Keratinocyte (primary cell): ENCODE measurements around the gene PPP4R4. TPM values are rescaled to one million over a fixed set of nuclear protein-coding genes. Genes with fewer than 3 reads are reported as not detected.

Experiments used
- DNase-seq: peaks from one replicate; pipeline ENCODE4 v3.0.0-alpha.2; 2011; ENCODE audit warnings: low read depth, missing footprints, low spot score
- FAIRE-seq: peaks from 2 replicates; lab custom pipeline; 2011; peaks lifted over from hg19 to GRCh38; lab: Jason Lieb, UNC
- H2AFZ ChIP-seq: 2 replicates; pipeline ENCODE4 v1.6.0; 2012; ENCODE audit warnings: low read length, control low read depth, inconsistent platforms; ENCODE audit not compliant: control insufficient read depth
- H3K27ac ChIP-seq: 2 replicates; pipeline ENCODE4 v1.5.1; 2011; ENCODE audit warnings: low read length; ENCODE audit not compliant: control insufficient read depth, insufficient read depth
- H3K27me3 ChIP-seq: 3 replicates; pipeline ENCODE4 v1.6.0; 2011; ENCODE audit warnings: low read length; ENCODE audit not compliant: control insufficient read depth, insufficient read depth; ENCODE audit errors: extremely low read depth
- H3K36me3 ChIP-seq, 2 experiments: 2 replicates in 1 of 2; 3 replicates in 1 of 2; pipeline ENCODE4 v1.5.1; 2011; ENCODE audit warnings: low read length in 2 of 2, mild to moderate bottlenecking in 1 of 2; ENCODE audit not compliant: control insufficient read depth in 2 of 2, insufficient read depth in 2 of 2; ENCODE audit errors: extremely low read depth in 1 of 2
- H3K4me1 ChIP-seq: 3 replicates; pipeline ENCODE4 v1.5.1; 2011; ENCODE audit warnings: low read length; ENCODE audit not compliant: control insufficient read depth, insufficient read depth; ENCODE audit errors: extremely low read depth
- H3K4me2 ChIP-seq: 3 replicates; pipeline ENCODE4 v1.6.0; 2011; ENCODE audit warnings: low read depth, low read length; ENCODE audit not compliant: control insufficient read depth, insufficient read depth; ENCODE audit errors: extremely low read depth
- H3K4me3 ChIP-seq, 3 experiments: fragments of 200-600 bp in 1 of 3; sonication (generic) in 1 of 3; 2 replicates in 2 of 3; 3 replicates in 1 of 3; pipeline ENCODE4 v1.5.1; 2011 to 2016; ENCODE audit warnings: low read length in 3 of 3, mild to moderate bottlenecking in 3 of 3, control low read depth in 2 of 3, inconsistent platforms in 1 of 3, low read depth in 1 of 3, mixed read lengths in 1 of 3, mixed run types in 1 of 3, moderate library complexity in 1 of 3; ENCODE audit not compliant: control insufficient read depth in 2 of 3, insufficient read depth in 2 of 3; ENCODE audit errors: extremely low read depth in 1 of 3
- H3K79me2 ChIP-seq: 2 replicates; pipeline ENCODE4 v1.6.0; 2012; ENCODE audit warnings: low read length; ENCODE audit not compliant: control insufficient read depth, insufficient read depth
- H3K9ac ChIP-seq: 3 replicates; pipeline ENCODE4 v1.6.0; 2011; ENCODE audit warnings: low read length; ENCODE audit not compliant: control insufficient read depth, insufficient read depth; ENCODE audit errors: extremely low read depth
- H3K9me1 ChIP-seq: 3 replicates; pipeline ENCODE4 v1.6.0; 2011; ENCODE audit warnings: low read length; ENCODE audit not compliant: control insufficient read depth, insufficient read depth; ENCODE audit errors: extremely low read depth
- H3K9me3 ChIP-seq: 2 replicates; pipeline ENCODE4 v1.5.1; 2012; ENCODE audit warnings: low read depth, low read length; ENCODE audit not compliant: control insufficient read depth
- H4K20me1 ChIP-seq: 3 replicates; pipeline ENCODE4 v1.6.0; 2011; ENCODE audit warnings: low read length; ENCODE audit not compliant: control insufficient read depth, insufficient read depth; ENCODE audit errors: extremely low read depth
- CTCF ChIP-seq, 3 experiments: IDR thresholded peaks in 1 of 3; conservative IDR thresholded peaks in 1 of 3; optimal IDR thresholded peaks in 1 of 3; 2 replicates in 2 of 3; 3 replicates in 1 of 3; pipeline versions ENCODE3 to v1.5.1; 2011; ENCODE audit warnings: low read length in 3 of 3, mild to moderate bottlenecking in 3 of 3, moderate library complexity in 2 of 3, control low read depth in 1 of 3, inconsistent platforms in 1 of 3; ENCODE audit not compliant: insufficient read depth in 2 of 3; ENCODE audit errors: extremely low read depth in 1 of 3
- EZH2 ChIP-seq: IDR thresholded peaks from one replicate; pipeline ENCODE4 v1.6.1; 2012; ENCODE audit warnings: inconsistent platforms, mild to moderate bottlenecking, low read length, moderate library complexity
- dilution Hi-C: fragments of 300-500 bp; cut with MboI; formaldehyde crosslinking; loops from one replicate; pipeline ENCODE4 v1.7.0; 2020; ENCODE audit warnings: low sequenced_read_pairs; ENCODE audit not compliant: extremely low pct_ligation_motif_present
- polyA plus RNA-seq, 5 experiments: library from polyadenylated mRNA; depleted of rRNA in 3 of 5; stranded (reverse) in 3 of 5; stranded (forward) in 1 of 5; unstranded in 1 of 5; fragments of >200 nt; gene quantifications; 1 replicate in 1 of 5; 2 replicates in 3 of 5; 3 replicates in 1 of 5; pipeline versions ENCODE4 v1.2.1 to v1.2.3, GENCODE V29; 2011 to 2012; ENCODE audit warnings: missing spikeins in 2 of 5, low read depth in 1 of 5, low replicate concordance in 1 of 5

PPP4R4 gene
- polyA plus RNA-seq, 1 donor (not counting 4 experiments of a cell fraction or from before 2014, with no cell fraction given): 9.0 TPM

GRCh38 chr14:94313991-94314655 lies 140.0 kb downstream of the PPP4R4 start:
- H3K9me3 ChIP-seq: no peaks in the 10 kb centered on the region
- H2AFZ ChIP-seq: no peak overlapping the region
- dilution Hi-C loops: no loop called here
- no peaks in the 10 kb centered on the region for H3K79me2 ChIP-seq
- no peak overlapping the region for H3K4me2 ChIP-seq
- no peaks in the 10 kb centered on the region for H4K20me1 ChIP-seq
- H3K4me3 ChIP-seq: no peak overlapping the region
- H3K27ac ChIP-seq: no peak overlapping the region
- H3K36me3 ChIP-seq: no peaks in the 10 kb centered on the region
- no peaks in the 10 kb centered on the region for H3K9me1 ChIP-seq
- H3K4me1 ChIP-seq: peaks cover 20% of the 10 kb centered on the region
- no peak for DNase-seq
- TF ChIP-seq EZH2 (no peak), CTCF (optimal IDR thresholded peaks at IDR 0.05 in 1 of 3, IDR thresholded peaks at IDR 0.05 in 1 of 3, conservative IDR thresholded peaks at IDR 0.05 in 1 of 3; ENCODE audit: extremely low read depth in 1 of 3, insufficient read depth in 2 of 3, low read length in 3 of 3) (no peak)
- no peaks in the 10 kb centered on the region for H3K27me3 ChIP-seq
- no peak for FAIRE-seq
- H3K9ac ChIP-seq: no peak overlapping the region

GRCh38 chr14:94314890-94315289 lies 140.8 kb downstream of the PPP4R4 start:
- H3K4me3 ChIP-seq: no peak overlapping the region
- H3K4me2 ChIP-seq: no peak overlapping the region
- H3K9me1 ChIP-seq: no peaks in the 10 kb centered on the region
- H2AFZ ChIP-seq: no peak overlapping the region
- H4K20me1 ChIP-seq: no peaks in the 10 kb centered on the region
- no peaks in the 10 kb centered on the region for H3K79me2 ChIP-seq
- H3K27ac ChIP-seq: no peak overlapping the region
- no peaks in the 10 kb centered on the region for H3K27me3 ChIP-seq
- FAIRE-seq: no peak
- DNase-seq: no peak
- no peaks in the 10 kb centered on the region for H3K36me3 ChIP-seq
- H3K9ac ChIP-seq: no peak overlapping the region
- H3K9me3 ChIP-seq: no peaks in the 10 kb centered on the region
- dilution Hi-C loops: no loop called here
- peaks cover 20% of the 10 kb centered on the region for H3K4me1 ChIP-seq
- TF ChIP-seq EZH2 (no peak), CTCF (optimal IDR thresholded peaks at IDR 0.05 in 1 of 3, IDR thresholded peaks at IDR 0.05 in 1 of 3, conservative IDR thresholded peaks at IDR 0.05 in 1 of 3; ENCODE audit: extremely low read depth in 1 of 3, insufficient read depth in 2 of 3, low read length in 3 of 3) (no peak)
